ENCODE results near the gene EHD1.

DNA sequence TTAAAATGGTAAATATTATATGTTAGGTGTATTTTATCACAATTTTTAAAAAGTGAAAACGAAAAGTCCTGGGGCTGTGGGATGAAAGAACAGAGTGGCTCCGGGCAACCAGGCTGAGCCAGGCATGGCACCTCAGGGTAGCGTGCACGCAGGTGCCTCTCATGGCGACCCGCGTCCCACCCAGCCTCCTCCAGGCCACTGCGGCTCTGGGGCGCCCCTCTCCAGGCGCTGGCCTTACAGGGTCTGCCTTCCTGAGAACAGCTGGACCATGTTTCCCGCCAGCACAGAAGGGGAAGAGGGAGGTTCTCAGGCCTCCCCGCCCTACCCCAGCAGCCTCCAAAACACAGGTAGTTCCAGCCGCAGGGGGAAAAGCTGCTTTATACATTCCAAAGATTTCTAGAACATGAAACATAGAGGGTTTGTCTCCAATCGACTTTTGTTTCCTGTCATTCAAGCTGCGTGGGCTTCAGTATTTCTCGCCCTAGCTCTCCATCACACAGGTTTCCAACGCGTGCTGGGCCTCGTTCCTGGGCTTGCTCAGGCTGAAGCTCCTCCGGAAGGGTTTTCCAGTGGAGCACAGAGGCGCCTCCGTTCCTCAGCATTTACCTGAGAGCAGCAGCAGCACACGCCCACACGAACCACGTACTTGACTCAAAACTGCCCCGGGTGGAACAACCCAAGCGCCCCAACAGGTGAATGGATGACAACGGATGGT, 10.5 kb downstream of the EHD1 start:
- TF ChIP-seq, protein P1, sequence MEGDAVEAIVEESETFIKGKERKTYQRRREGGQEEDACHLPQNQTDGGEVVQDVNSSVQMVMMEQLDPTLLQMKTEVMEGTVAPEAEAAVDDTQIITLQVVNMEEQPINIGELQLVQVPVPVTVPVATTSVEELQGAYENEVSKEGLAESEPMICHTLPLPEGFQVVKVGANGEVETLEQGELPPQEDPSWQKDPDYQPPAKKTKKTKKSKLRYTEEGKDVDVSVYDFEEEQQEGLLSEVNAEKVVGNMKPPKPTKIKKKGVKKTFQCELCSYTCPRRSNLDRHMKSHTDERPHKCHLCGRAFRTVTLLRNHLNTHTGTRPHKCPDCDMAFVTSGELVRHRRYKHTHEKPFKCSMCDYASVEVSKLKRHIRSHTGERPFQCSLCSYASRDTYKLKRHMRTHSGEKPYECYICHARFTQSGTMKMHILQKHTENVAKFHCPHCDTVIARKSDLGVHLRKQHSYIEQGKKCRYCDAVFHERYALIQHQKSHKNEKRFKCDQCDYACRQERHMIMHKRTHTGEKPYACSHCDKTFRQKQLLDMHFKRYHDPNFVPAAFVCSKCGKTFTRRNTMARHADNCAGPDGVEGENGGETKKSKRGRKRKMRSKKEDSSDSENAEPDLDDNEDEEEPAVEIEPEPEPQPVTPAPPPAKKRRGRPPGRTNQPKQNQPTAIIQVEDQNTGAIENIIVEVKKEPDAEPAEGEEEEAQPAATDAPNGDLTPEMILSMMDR (IDR thresholded peaks at IDR 0.05) = no peak
- TF ChIP-seq POLR2AphosphoS5 (IDR thresholded peaks at IDR 0.05) = no peak
- TF ChIP-seq EP300 (IDR thresholded peaks at IDR 0.05) = no peak
- TF ChIP-seq POLR2A (IDR thresholded peaks at IDR 0.05) = no peak

All from upper lobe of left lung (tissue), 4 donors.